MM.1S (cell line): Measurements from ENCODE around the gene RASAL1.

Experiments used
- DNase-seq: peaks from one replicate; pipeline ENCODE4 v3.0.0-alpha.2; 2015
- H2AFZ ChIP-seq: fragments of 300-600 bp; sonication (generic); 2 replicates; pipeline ENCODE4 v1.6.0; 2016; ENCODE audit warnings: antibody characterized with exemption, low read length
- H3F3A ChIP-seq: fragments of 300-600 bp; sonication (generic); 2 replicates; pipeline ENCODE4 v1.6.1; 2016; ENCODE audit warnings: mild to moderate bottlenecking, antibody characterized with exemption, low read length, moderate library complexity, mixed read lengths; ENCODE audit not compliant: insufficient read depth
- H3K27ac ChIP-seq: fragments of 300-600 bp; sonication (generic); 2 replicates; pipeline ENCODE4 v1.5.1; 2016; ENCODE audit warnings: mild to moderate bottlenecking, low read length
- H3K27me3 ChIP-seq: fragments of 300-600 bp; sonication (generic); replicated peaks from 2 replicates; pipeline ENCODE4 v1.6.0; 2016; ENCODE audit warnings: low read length; ENCODE audit not compliant: insufficient read depth
- H3K36me3 ChIP-seq: fragments of 300-600 bp; sonication (generic); replicated peaks from 2 replicates; pipeline ENCODE4 v1.6.1; 2016; ENCODE audit warnings: mild to moderate bottlenecking, low read length, mixed read lengths; ENCODE audit not compliant: insufficient read depth
- H3K4me1 ChIP-seq: fragments of 300-600 bp; sonication (generic); 2 replicates; pipeline ENCODE4 v1.6.1; 2016; ENCODE audit warnings: low read length, mixed read lengths
- H3K4me2 ChIP-seq: fragments of 300-600 bp; sonication (generic); 2 replicates; pipeline ENCODE4 v1.6.0; 2016; ENCODE audit warnings: low read depth, low read length
- H3K4me3 ChIP-seq: fragments of 300-600 bp; sonication (generic); 2 replicates; pipeline ENCODE4 v1.5.1; 2016; ENCODE audit warnings: low read length, mixed read lengths
- H3K79me2 ChIP-seq: fragments of 300-600 bp; sonication (generic); 2 replicates; pipeline ENCODE4 v1.6.1; 2016; ENCODE audit warnings: mixed run types, low read length, mixed read lengths
- H3K9ac ChIP-seq: fragments of 300-600 bp; sonication (generic); 2 replicates; pipeline ENCODE4 v1.6.1; 2016; ENCODE audit warnings: low read length, mixed read lengths
- H3K9me2 ChIP-seq: fragments of 300-600 bp; sonication (generic); replicated peaks from 2 replicates; pipeline ENCODE4 v1.6.1; 2016; ENCODE audit warnings: mild to moderate bottlenecking, low read length, mixed read lengths; ENCODE audit not compliant: insufficient read depth
- H3K9me3 ChIP-seq: fragments of 300-600 bp; sonication (generic); replicated peaks from 2 replicates; pipeline ENCODE4 v1.6.1; 2016; ENCODE audit warnings: mild to moderate bottlenecking, low read length, mixed read lengths; ENCODE audit not compliant: insufficient read depth
- H4K20me1 ChIP-seq: fragments of 300-600 bp; sonication (generic); 2 replicates; pipeline ENCODE4 v1.6.1; 2016; ENCODE audit warnings: mild to moderate bottlenecking, low read length, moderate library complexity, mixed read lengths; ENCODE audit not compliant: insufficient read depth
- CTCF ChIP-seq: fragments of 300-600 bp; sonication (generic); IDR thresholded peaks from 2 replicates; pipeline ENCODE4 v1.5.1; 2016; ENCODE audit warnings: antibody characterized with exemption, low read length, mixed read lengths
- EZH2 ChIP-seq: fragments of 300-600 bp; sonication (generic); optimal IDR thresholded peaks from 2 replicates; pipeline ENCODE3; 2017; ENCODE audit warnings: low read depth, mild to moderate bottlenecking, antibody characterized with exemption, low read length, mixed read lengths
- EZH2phosphoT487 ChIP-seq: fragments of 300-600 bp; sonication (generic); IDR thresholded peaks from 2 replicates; pipeline ENCODE4 v1.6.1; 2018; ENCODE audit warnings: antibody characterized with exemption, low read length

RASAL1 gene

GRCh38 chr12:113098441-113099028, 37.0 kb downstream of the RASAL1 start:
- TF ChIP-seq EZH2 (no peak), EZH2phosphoT487 (no peak), CTCF (peak; percentile 65)
- no peak overlapping the region for H2AFZ ChIP-seq

GRCh38 chr12:113097716-113098440, 37.7 kb downstream of the RASAL1 start:
- H3K4me2 ChIP-seq, result no peak overlapping the region
- no peaks in the 10 kb centered on the region for H3K4me1 ChIP-seq
- TF ChIP-seq EZH2 (no peak), EZH2phosphoT487 (no peak), CTCF (no peak)
- H3K36me3 ChIP-seq, result no peaks in the 10 kb centered on the region
- DNase-seq, result no peak
- H2AFZ ChIP-seq, result no peak overlapping the region
- no peak overlapping the region for H3K27ac ChIP-seq
- H3K9me2 ChIP-seq, result no peaks in the 10 kb centered on the region
- no peak overlapping the region for H3K4me3 ChIP-seq
- H3K27me3 ChIP-seq, result no peaks in the 10 kb centered on the region
- no peaks in the 10 kb centered on the region for H3K79me2 ChIP-seq
- no peaks in the 10 kb centered on the region for H3K9me3 ChIP-seq
- no peaks in the 10 kb centered on the region for H3F3A ChIP-seq
- H4K20me1 ChIP-seq, result no peaks in the 10 kb centered on the region
- no peak overlapping the region for H3K9ac ChIP-seq

More at GRCh38 chr12:113098441-113099028, 37.0 kb downstream of the RASAL1 start:
- DNase-seq, result peak; percentile 9
- Histone ChIP-seq H3K4me3 (no peak overlapping the region), H3K4me1 (no peaks in the 10 kb centered on the region), H3K9me2 (no peaks in the 10 kb centered on the region), H3K27ac (no peak overlapping the region), H3K9me3 (no peaks in the 10 kb centered on the region), H4K20me1 (no peaks in the 10 kb centered on the region), H3K36me3 (no peaks in the 10 kb centered on the region), H3K9ac (no peak overlapping the region), H3K79me2 (no peaks in the 10 kb centered on the region), H3K4me2 (no peak overlapping the region), H3F3A (no peaks in the 10 kb centered on the region), H3K27me3 (no peaks in the 10 kb centered on the region)

- Histone ChIP-seq H3K36me3 (no peaks in the 10 kb centered on the region), H3K4me2 (no peak overlapping the region), H3K79me2 (no peaks in the 10 kb centered on the region), H3K27me3 (no peaks in the 10 kb centered on the region), H3K27ac (no peak overlapping the region), H3K4me1 (no peaks in the 10 kb centered on the region), H3K9ac (no peak overlapping the region), H3K9me2 (no peaks in the 10 kb centered on the region), H3F3A (no peaks in the 10 kb centered on the region), H4K20me1 (no peaks in the 10 kb centered on the region), H2AFZ (no peak overlapping the region), H3K4me3 (no peak overlapping the region), H3K9me3 (no peaks in the 10 kb centered on the region)
- TF ChIP-seq CTCF, result no peak
- no peak for TF ChIP-seq EZH2phosphoT487
- no peak for TF ChIP-seq EZH2
- no peak for DNase-seq
Observed at GRCh38 chr12:113096675-113097461, 38.7 kb downstream of the RASAL1 start.
